DND-41 (cell line): ENCODE measurements around the gene ATG5.

ENCODE experiments used
- ATAC-seq: fragments of 200-7000 bp; cut with Tn5 transposase; 3 replicates; pipeline ENCODE4 v1.9.1; 2021; ENCODE audit warnings: low read depth; ENCODE audit not compliant: insufficient read depth
- DNase-seq: peaks from one replicate; pipeline ENCODE4 v3.0.0-alpha.2; 2020
- H2AFZ ChIP-seq: 2 replicates; pipeline ENCODE4 v1.6.0; 2012; ENCODE audit warnings: low read depth, low read length
- H3K27ac ChIP-seq: 2 replicates; pipeline ENCODE4 v1.5.1; 2012; ENCODE audit warnings: low read length, inconsistent platforms
- H3K27me3 ChIP-seq: fragments of 200-600 bp; sonication (generic); 2 replicates; pipeline ENCODE4 v1.6.0; 2012; ENCODE audit warnings: low read length, mild to moderate bottlenecking, inconsistent platforms; ENCODE audit not compliant: insufficient read depth, poor library complexity
- H3K36me3 ChIP-seq: 2 replicates; pipeline ENCODE4 v1.5.1; 2012; ENCODE audit warnings: low read length, inconsistent platforms; ENCODE audit not compliant: insufficient read depth
- H3K4me1 ChIP-seq: 2 replicates; pipeline ENCODE4 v1.5.1; 2012; ENCODE audit warnings: mild to moderate bottlenecking, low read length; ENCODE audit not compliant: insufficient read depth
- H3K4me2 ChIP-seq: 2 replicates; pipeline ENCODE4 v1.6.0; 2012; ENCODE audit warnings: mild to moderate bottlenecking, moderate library complexity, low read length, inconsistent platforms; ENCODE audit not compliant: insufficient read depth
- H3K4me3 ChIP-seq, 2 experiments: fragments of 200-600 bp in 1 of 2; shearing (Covaris generic) in 1 of 2; 2 replicates each; pipeline ENCODE4 v1.5.1; 2012 to 2016; ENCODE audit warnings: inconsistent platforms in 2 of 2, low read length in 2 of 2, mild to moderate bottlenecking in 2 of 2, low read depth in 1 of 2, moderate library complexity in 1 of 2
- H3K79me2 ChIP-seq: 2 replicates; pipeline ENCODE4 v1.6.0; 2012; ENCODE audit warnings: low read length, inconsistent platforms; ENCODE audit not compliant: insufficient read depth
- H3K9ac ChIP-seq: 2 replicates; pipeline ENCODE4 v1.6.0; 2012; ENCODE audit warnings: low read depth, mild to moderate bottlenecking, inconsistent platforms, low read length, moderate library complexity
- H3K9me3 ChIP-seq: 2 replicates; pipeline ENCODE4 v1.5.1; 2012; ENCODE audit warnings: low read length, moderate library complexity, mild to moderate bottlenecking, inconsistent platforms; ENCODE audit not compliant: insufficient read depth, severe bottlenecking
- H4K20me1 ChIP-seq: 2 replicates; pipeline ENCODE4 v1.6.0; 2012; ENCODE audit warnings: low read length; ENCODE audit not compliant: insufficient read depth
- CTCF ChIP-seq: IDR thresholded peaks from 2 replicates; pipeline ENCODE4 v1.5.1; 2012; ENCODE audit warnings: borderline replicate concordance, low read length, moderate library complexity, mild to moderate bottlenecking; ENCODE audit not compliant: poor library complexity, severe bottlenecking; ENCODE audit errors: extremely low read depth
- EZH2 ChIP-seq: IDR thresholded peaks from 3 replicates; pipeline ENCODE4 v1.6.1; 2012; ENCODE audit warnings: borderline replicate concordance, low read depth, mild to moderate bottlenecking, moderate library complexity, low read length, inconsistent platforms; ENCODE audit not compliant: severe bottlenecking

Gene ATG5

DNA sequence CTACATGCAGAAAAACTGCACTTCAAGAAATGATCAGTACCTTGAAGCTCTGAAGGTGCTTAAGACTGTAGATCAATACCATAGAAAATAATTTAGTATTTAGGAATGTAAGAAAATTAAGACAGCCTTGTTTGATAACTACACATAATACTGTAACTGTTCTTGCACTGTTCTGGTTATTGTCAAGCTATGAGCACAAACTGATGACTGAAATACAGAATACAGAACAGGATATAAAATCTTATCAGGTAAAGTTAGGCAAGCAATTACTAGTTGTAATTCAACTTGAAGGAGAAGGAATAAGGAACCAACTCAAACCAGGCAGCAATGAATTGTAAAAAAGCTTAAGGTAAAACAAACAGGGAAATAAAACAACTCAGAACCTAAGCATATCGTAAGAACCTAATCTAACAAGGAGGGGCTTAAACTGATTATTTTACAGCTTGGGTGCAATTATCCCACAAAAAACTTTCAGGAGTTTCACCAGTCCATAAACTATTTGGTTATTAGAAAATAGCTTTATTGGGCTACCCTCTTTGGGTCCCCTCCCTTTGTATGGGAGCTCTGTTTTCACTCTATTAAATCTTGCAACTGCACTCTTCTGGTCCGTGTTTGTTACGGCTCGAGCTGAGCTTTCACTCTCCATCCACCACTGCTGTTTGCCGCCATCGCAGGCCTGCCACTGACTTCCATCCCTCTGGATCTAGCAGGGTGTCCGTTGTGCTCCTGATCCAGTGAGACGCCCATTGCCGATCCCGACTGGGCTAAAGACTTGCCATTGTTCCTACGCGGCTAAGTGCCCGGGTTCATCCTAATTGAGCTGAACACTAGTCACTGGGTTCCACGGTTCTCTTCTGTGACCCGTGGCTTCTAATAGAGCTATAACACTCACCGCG, 97.7 kb downstream of the ATG5 start:
- Histone ChIP-seq H3K4me2 (no peak overlapping the region), H3K27me3 (no peaks in the 10 kb centered on the region), H3K4me3 (no peak overlapping the region), H3K36me3 (no peaks in the 10 kb centered on the region), H3K79me2 (peaks cover 5% of the 10 kb centered on the region; the same call in 1 of the 2 replicates), H3K9ac (no peak overlapping the region), H2AFZ (no peak overlapping the region), H4K20me1 (peaks cover 5% of the 10 kb centered on the region; the same call in 1 of the 2 replicates), H3K9me3 (no peaks in the 10 kb centered on the region), H3K27ac (no peak overlapping the region), H3K4me1 (no peaks in the 10 kb centered on the region)
- no peak for DNase-seq
- ATAC-seq = no peak
- TF ChIP-seq CTCF (no peak), EZH2 (no peak)

DNA sequence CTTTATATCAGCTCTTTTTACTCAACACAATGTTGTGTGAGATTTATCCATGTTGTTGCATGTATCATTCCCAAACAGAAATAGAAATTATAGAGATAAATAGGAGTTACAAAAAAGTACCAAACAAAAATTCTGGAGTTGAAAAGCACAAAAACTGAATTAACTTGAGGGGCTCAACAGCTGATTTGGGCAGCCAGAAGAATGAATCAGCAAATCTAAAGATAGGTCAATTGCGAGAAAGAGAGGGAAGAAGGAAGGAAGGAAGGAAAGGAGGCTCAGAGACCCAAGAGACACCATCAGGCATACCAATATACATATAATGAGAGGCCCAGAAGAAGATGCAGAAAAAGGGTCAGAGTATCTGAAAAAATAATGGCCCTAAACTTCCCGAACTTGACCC, 98.9 kb downstream of the ATG5 start:
- Histone ChIP-seq H3K4me3 (no peak overlapping the region), H3K79me2 (peaks cover 12% of the 10 kb centered on the region), H3K27ac (no peak overlapping the region), H3K9ac (no peak overlapping the region), H3K27me3 (no peaks in the 10 kb centered on the region), H2AFZ (no peak overlapping the region), H3K36me3 (no peaks in the 10 kb centered on the region), H3K4me2 (no peak overlapping the region), H3K4me1 (no peaks in the 10 kb centered on the region), H4K20me1 (peaks cover 5% of the 10 kb centered on the region; the same call in 1 of the 2 replicates), H3K9me3 (no peaks in the 10 kb centered on the region)
- no peak for ATAC-seq
- TF ChIP-seq EZH2 (no peak), CTCF (no peak)
- no peak for DNase-seq

GRCh38 chr6:106225581-106225980, 100.0 kb downstream of the ATG5 start:
- DNase-seq = no peak
- no peaks in the 10 kb centered on the region for H3K4me1 ChIP-seq
- peaks cover 12% of the 10 kb centered on the region for H3K79me2 ChIP-seq
- H3K9ac ChIP-seq = no peak overlapping the region
- no peak for ATAC-seq
- no peak overlapping the region for H3K4me3 ChIP-seq
- H4K20me1 ChIP-seq = peaks cover 5% of the 10 kb centered on the region; the same call in 1 of the 2 replicates
- H3K9me3 ChIP-seq = no peaks in the 10 kb centered on the region
- no peaks in the 10 kb centered on the region for H3K27me3 ChIP-seq
- no peaks in the 10 kb centered on the region for H3K36me3 ChIP-seq
- H3K27ac ChIP-seq = no peak overlapping the region
- H2AFZ ChIP-seq = no peak overlapping the region
- TF ChIP-seq CTCF (no peak), EZH2 (no peak)
- H3K4me2 ChIP-seq = no peak overlapping the region
